WTC11 (cell line): ENCODE measurements around the gene PPP1R9A. TPM values are rescaled to one million over a fixed set of nuclear protein-coding genes. Genes with fewer than 3 reads are reported as not detected.

ENCODE experiments used
- ATAC-seq: fragments of 200-7000 bp; cut with Tn5 transposase; 2 replicates; pipeline ENCODE4 v1.10.0; 2021; ENCODE audit warnings: mild to moderate bottlenecking, moderate library complexity
- CTCF ChIA-PET: fragments of 300-600 bp; sonication (Branson Sonifier 250); formaldehyde crosslinking; loops from one replicate; lab custom pipeline; 2021; ENCODE audit warnings: antibody characterized with exemption; lab: Charles Lee
- POLR2A ChIA-PET: fragments of 350-600 bp; sonication (Branson Sonifier 250); formaldehyde crosslinking; loops from one replicate; lab custom pipeline; 2021; ENCODE audit warnings: antibody characterized with exemption; lab: Charles Lee
- DNase-seq: peaks from one replicate; pipeline ENCODE4 v3.0.0; 2021; ENCODE audit warnings: low spot score
- H3K27ac Mint-ChIP-seq: 2 replicates; pipeline ENCODE4 v1.8.0; 2021; ENCODE audit warnings: mixed read lengths
- H3K27me3 Mint-ChIP-seq: 2 replicates; pipeline ENCODE4 v1.8.0; 2021; ENCODE audit warnings: low read depth, mild to moderate bottlenecking, moderate library complexity, mixed read lengths
- H3K36me3 Mint-ChIP-seq: 2 replicates; pipeline ENCODE4 v1.8.0; 2021; ENCODE audit warnings: mixed read lengths
- H3K4me1 Mint-ChIP-seq: 2 replicates; pipeline ENCODE4 v1.8.0; 2022; ENCODE audit warnings: mixed read lengths
- H3K4me3 Mint-ChIP-seq: 2 replicates; pipeline ENCODE4 v1.8.0; 2021; ENCODE audit warnings: mild to moderate bottlenecking, moderate library complexity, mixed read lengths
- H3K9me3 Mint-ChIP-seq: 2 replicates; pipeline ENCODE4 v1.8.0; 2021; ENCODE audit warnings: mixed read lengths
- ATF2 ChIP-seq: sonication (generic); formaldehyde crosslinking; IDR thresholded peaks from 2 replicates; pipeline ENCODE4 v1.8.1; 2022; ENCODE audit warnings: low read depth, missing genetic modification reagents, borderline replicate concordance
- CBFB ChIP-seq: sonication (generic); formaldehyde crosslinking; IDR thresholded peaks from 2 replicates; pipeline ENCODE4 v1.8.1; 2022; ENCODE audit warnings: mild to moderate bottlenecking, low read depth, missing genetic modification reagents
- CREM ChIP-seq: sonication (generic); formaldehyde crosslinking; IDR thresholded peaks from 2 replicates; pipeline ENCODE4 v1.8.1; 2022; ENCODE audit warnings: mild to moderate bottlenecking, missing genetic modification reagents, moderate library complexity
- ELF4 ChIP-seq: sonication (generic); formaldehyde crosslinking; IDR thresholded peaks from 2 replicates; pipeline ENCODE4 v1.8.1; 2022; ENCODE audit warnings: low read depth, mild to moderate bottlenecking, moderate library complexity, missing genetic modification reagents
- EMX1 ChIP-seq: fragments of 250-450 bp; sonication (Bioruptor Pico); IDR thresholded peaks from 2 replicates; pipeline ENCODE4 v1.8.0; 2021; ENCODE audit warnings: mild to moderate bottlenecking
- ESRRA ChIP-seq: sonication (generic); formaldehyde crosslinking; IDR thresholded peaks from 2 replicates; pipeline ENCODE4 v1.8.1; 2022; ENCODE audit warnings: mild to moderate bottlenecking, missing genetic modification reagents, borderline replicate concordance
- FOXJ3 ChIP-seq: sonication (generic); formaldehyde crosslinking; IDR thresholded peaks from 2 replicates; pipeline ENCODE4 v1.9.0; 2021; ENCODE audit warnings: missing genetic modification reagents, mild to moderate bottlenecking, borderline replicate concordance
- HMGA2 ChIP-seq: fragments of 250-450 bp; sonication (Bioruptor Pico); IDR thresholded peaks from 2 replicates; pipeline ENCODE4 v1.4.0; 2021; ENCODE audit warnings: mild to moderate bottlenecking, moderate library complexity
- NR2C2 ChIP-seq: sonication (generic); formaldehyde crosslinking; IDR thresholded peaks from 2 replicates; pipeline ENCODE4 v1.8.0; 2022; ENCODE audit warnings: mild to moderate bottlenecking, missing genetic modification reagents
- RORB ChIP-seq: fragments of 250-450 bp; sonication (Bioruptor Pico); IDR thresholded peaks from 2 replicates; pipeline ENCODE4 v1.9.0; 2021; ENCODE audit warnings: mild to moderate bottlenecking
- TEAD4 ChIP-seq: sonication (generic); formaldehyde crosslinking; IDR thresholded peaks from 2 replicates; pipeline ENCODE4 v1.8.0; 2022; ENCODE audit warnings: mild to moderate bottlenecking, missing genetic modification reagents
- USF1 ChIP-seq: sonication (generic); formaldehyde crosslinking; IDR thresholded peaks from 2 replicates; pipeline ENCODE4 v1.8.0; 2022; ENCODE audit warnings: mild to moderate bottlenecking, missing genetic modification reagents
- ZBTB21 ChIP-seq: sonication (generic); formaldehyde crosslinking; IDR thresholded peaks from 2 replicates; pipeline ENCODE4 v1.8.1; 2023; ENCODE audit warnings: mild to moderate bottlenecking, missing genetic modification reagents, borderline replicate concordance
- ZMAT4 ChIP-seq: fragments of 250-450 bp; sonication (Bioruptor Pico); IDR thresholded peaks from 2 replicates; pipeline ENCODE4 v1.9.0; 2021; ENCODE audit warnings: mild to moderate bottlenecking
- ZNF396 ChIP-seq: fragments of 250-450 bp; sonication (Bioruptor Pico); IDR thresholded peaks from 2 replicates; pipeline ENCODE4 v1.8.0; 2021; ENCODE audit warnings: mild to moderate bottlenecking, moderate library complexity, borderline replicate concordance
- ZNF416 ChIP-seq: fragments of 250-450 bp; sonication (Bioruptor Pico); IDR thresholded peaks from 2 replicates; pipeline ENCODE4 v1.9.0; 2021; ENCODE audit warnings: mild to moderate bottlenecking, inconsistent platforms
- total RNA-seq: library from RNA; stranded (reverse); gene quantifications from 3 replicates; pipeline ENCODE4 v1.2.3, GENCODE V29; 2021
- TF ChIP-seq, protein P1 (sequence below): sonication (generic); formaldehyde crosslinking; IDR thresholded peaks from 2 replicates; pipeline ENCODE4 v1.8.0; 2023; ENCODE audit warnings: missing genetic modification reagents, mild to moderate bottlenecking, borderline replicate concordance
- TF ChIP-seq, protein P2 (sequence below): sonication (generic); formaldehyde crosslinking; IDR thresholded peaks from 2 replicates; pipeline ENCODE4 v1.8.0; 2022; ENCODE audit warnings: mild to moderate bottlenecking, missing genetic modification reagents
- TF ChIP-seq, protein P3 (sequence below): sonication (generic); formaldehyde crosslinking; conservative IDR thresholded peaks from 2 replicates; pipeline ENCODE4 v1.8.1; 2022; ENCODE audit warnings: mild to moderate bottlenecking, missing genetic modification reagents
- TF ChIP-seq, protein P4 (sequence below): sonication (generic); formaldehyde crosslinking; IDR thresholded peaks from 2 replicates; pipeline ENCODE4 v1.8.1; 2022; ENCODE audit warnings: mild to moderate bottlenecking, moderate library complexity, missing genetic modification reagents

The PPP1R9A gene
- total RNA-seq, 1 experiment from 2014 or later, result 16.8 TPM

DNA sequence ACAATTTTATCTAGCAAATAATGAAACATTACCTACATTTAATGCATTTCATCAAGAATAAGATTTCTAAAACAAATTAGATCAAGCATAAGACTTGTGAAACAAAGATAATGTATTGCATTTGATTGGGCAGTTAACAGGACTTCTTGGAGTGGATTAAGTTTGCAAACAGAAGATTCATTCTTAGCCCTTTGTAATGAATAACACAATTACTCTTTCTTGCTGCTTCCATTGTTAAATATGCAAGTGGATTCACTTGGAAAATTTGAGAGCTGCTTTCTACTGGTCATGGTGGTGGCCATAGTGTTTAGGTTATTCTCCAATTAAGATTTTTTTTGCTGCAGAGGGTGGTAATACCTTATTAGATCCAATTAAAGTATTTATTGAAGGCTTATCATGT, 6.0 kb downstream of the PPP1R9A start:
- Mint-ChIP-seq H3K27me3 (no peaks in the 10 kb centered on the region), H3K4me1 (peaks cover 71% of the 10 kb centered on the region), H3K4me3 (no peak overlapping the region), H3K27ac (no peak overlapping the region), H3K36me3 (no peaks in the 10 kb centered on the region), H3K9me3 (no peaks in the 10 kb centered on the region)
- DNase-seq (no peak), ATAC-seq (no peak)
- no peak for TF ChIP-seq ZMAT4 (CRISPR knock-in tag)
- POLR2A ChIA-PET, result no interaction called here
- CTCF ChIA-PET, result no interaction called here

DNA sequence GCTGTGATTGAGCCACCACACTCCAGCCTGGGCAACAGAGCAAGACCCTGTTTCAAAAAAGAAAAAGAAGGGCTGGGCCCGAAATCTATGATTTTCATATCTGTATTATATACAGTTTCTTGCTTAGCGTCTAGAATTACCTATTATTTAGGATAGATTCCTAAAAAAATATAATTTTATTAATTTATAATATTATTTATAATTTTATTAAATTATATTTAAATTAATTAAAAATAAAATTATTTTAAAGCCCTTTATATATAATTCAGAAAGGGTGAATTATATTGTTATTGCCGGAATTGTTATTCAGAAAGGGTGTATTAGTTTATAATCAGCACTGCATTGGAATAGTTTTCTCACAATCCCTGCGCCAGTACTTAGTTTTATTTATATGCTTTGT, 14.5 kb downstream of the PPP1R9A start:
- POLR2A ChIA-PET, result interaction anchor here (0.6 kb wide), 1 partner anchor 111 kb away, joined by 4 read pairs; no protein-coding TSS in a partner anchor
- H3K27ac Mint-ChIP-seq, result no peak overlapping the region

GRCh38 chr7:94922457-94922856, 15.1 kb downstream of the PPP1R9A start:
- no peaks in the 10 kb centered on the region; the same call in 1 of the 2 replicates for H3K36me3 Mint-ChIP-seq
- ChIA-PET POLR2A (no interaction called here), CTCF (no interaction called here)
- no peaks in the 10 kb centered on the region for H3K27me3 Mint-ChIP-seq
- H3K27ac Mint-ChIP-seq, result no peak overlapping the region
- ATAC-seq (no peak), DNase-seq (no peak)
- TF ChIP-seq NR2C2 (no peak), EMX1 (CRISPR knock-in tag) (no peak), ESRRA (CRISPR knock-in tag) (no peak), ZNF396 (CRISPR knock-in tag) (no peak), CREM (CRISPR knock-in tag) (no peak), ELF4 (CRISPR knock-in tag) (no peak), RORB (CRISPR knock-in tag) (no peak), USF1 (CRISPR knock-in tag) (no peak), ZNF416 (CRISPR knock-in tag) (no peak)
- TF ChIP-seq, protein P1, sequence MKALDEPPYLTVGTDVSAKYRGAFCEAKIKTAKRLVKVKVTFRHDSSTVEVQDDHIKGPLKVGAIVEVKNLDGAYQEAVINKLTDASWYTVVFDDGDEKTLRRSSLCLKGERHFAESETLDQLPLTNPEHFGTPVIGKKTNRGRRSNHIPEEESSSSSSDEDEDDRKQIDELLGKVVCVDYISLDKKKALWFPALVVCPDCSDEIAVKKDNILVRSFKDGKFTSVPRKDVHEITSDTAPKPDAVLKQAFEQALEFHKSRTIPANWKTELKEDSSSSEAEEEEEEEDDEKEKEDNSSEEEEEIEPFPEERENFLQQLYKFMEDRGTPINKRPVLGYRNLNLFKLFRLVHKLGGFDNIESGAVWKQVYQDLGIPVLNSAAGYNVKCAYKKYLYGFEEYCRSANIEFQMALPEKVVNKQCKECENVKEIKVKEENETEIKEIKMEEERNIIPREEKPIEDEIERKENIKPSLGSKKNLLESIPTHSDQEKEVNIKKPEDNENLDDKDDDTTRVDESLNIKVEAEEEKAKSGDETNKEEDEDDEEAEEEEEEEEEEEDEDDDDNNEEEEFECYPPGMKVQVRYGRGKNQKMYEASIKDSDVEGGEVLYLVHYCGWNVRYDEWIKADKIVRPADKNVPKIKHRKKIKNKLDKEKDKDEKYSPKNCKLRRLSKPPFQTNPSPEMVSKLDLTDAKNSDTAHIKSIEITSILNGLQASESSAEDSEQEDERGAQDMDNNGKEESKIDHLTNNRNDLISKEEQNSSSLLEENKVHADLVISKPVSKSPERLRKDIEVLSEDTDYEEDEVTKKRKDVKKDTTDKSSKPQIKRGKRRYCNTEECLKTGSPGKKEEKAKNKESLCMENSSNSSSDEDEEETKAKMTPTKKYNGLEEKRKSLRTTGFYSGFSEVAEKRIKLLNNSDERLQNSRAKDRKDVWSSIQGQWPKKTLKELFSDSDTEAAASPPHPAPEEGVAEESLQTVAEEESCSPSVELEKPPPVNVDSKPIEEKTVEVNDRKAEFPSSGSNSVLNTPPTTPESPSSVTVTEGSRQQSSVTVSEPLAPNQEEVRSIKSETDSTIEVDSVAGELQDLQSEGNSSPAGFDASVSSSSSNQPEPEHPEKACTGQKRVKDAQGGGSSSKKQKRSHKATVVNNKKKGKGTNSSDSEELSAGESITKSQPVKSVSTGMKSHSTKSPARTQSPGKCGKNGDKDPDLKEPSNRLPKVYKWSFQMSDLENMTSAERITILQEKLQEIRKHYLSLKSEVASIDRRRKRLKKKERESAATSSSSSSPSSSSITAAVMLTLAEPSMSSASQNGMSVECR (CRISPR knock-in tag), result no peak
- TF ChIP-seq, protein P2, sequence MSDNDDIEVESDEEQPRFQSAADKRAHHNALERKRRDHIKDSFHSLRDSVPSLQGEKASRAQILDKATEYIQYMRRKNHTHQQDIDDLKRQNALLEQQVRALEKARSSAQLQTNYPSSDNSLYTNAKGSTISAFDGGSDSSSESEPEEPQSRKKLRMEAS (CRISPR knock-in tag), result no peak
- H3K4me3 Mint-ChIP-seq, result no peak overlapping the region
- H3K9me3 Mint-ChIP-seq, result no peaks in the 10 kb centered on the region
- 0 out of 2 replicates have a peak, but pooled peaks cover under 1% of the 10 kb centered on the region for H3K4me1 Mint-ChIP-seq

More for the DNA sequence above, 14.5 kb downstream of the PPP1R9A start:
- DNase-seq (no peak), ATAC-seq (no peak)
- Mint-ChIP-seq H3K4me1 (no peaks in the 10 kb centered on the region), H3K27me3 (no peaks in the 10 kb centered on the region), H3K4me3 (no peak overlapping the region), H3K9me3 (no peaks in the 10 kb centered on the region), H3K36me3 (no peaks in the 10 kb centered on the region; the same call in 1 of the 2 replicates)
- TF ChIP-seq, protein P3, sequence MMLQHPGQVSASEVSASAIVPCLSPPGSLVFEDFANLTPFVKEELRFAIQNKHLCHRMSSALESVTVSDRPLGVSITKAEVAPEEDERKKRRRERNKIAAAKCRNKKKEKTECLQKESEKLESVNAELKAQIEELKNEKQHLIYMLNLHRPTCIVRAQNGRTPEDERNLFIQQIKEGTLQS (CRISPR knock-in tag), result no peak
- TF ChIP-seq FOXJ3 (no peak), TEAD4 (CRISPR knock-in tag) (no peak), HMGA2 (CRISPR knock-in tag) (peak; percentile 90; the same call in 1 of the 2 replicates), ZBTB21 (CRISPR knock-in tag) (no peak), CBFB (CRISPR knock-in tag) (no peak), ATF2 (CRISPR knock-in tag) (no peak)
- TF ChIP-seq, protein P4, sequence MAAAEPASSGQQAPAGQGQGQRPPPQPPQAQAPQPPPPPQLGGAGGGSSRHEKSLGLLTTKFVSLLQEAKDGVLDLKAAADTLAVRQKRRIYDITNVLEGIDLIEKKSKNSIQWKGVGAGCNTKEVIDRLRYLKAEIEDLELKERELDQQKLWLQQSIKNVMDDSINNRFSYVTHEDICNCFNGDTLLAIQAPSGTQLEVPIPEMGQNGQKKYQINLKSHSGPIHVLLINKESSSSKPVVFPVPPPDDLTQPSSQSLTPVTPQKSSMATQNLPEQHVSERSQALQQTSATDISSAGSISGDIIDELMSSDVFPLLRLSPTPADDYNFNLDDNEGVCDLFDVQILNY (CRISPR knock-in tag), result no peak
- CTCF ChIA-PET, result interaction anchor here (0.9 kb wide), 1 partner anchor 84 kb away, joined by 3 read pairs; no protein-coding TSS in a partner anchor
